GM12872 (cell line): ENCODE measurements around the gene ZNF532.

Source experiments
- CTCF ChIP-seq: IDR thresholded peaks from 3 replicates; pipeline ENCODE4 v1.5.1; 2011; ENCODE audit warnings: low read depth, mild to moderate bottlenecking, low read length, moderate library complexity; ENCODE audit not compliant: insufficient read depth

Gene ZNF532

GRCh38 chr18:58844871-58845270 lies 19.8 kb upstream of the ZNF532 start:
- TF ChIP-seq CTCF, result no peak

- TF ChIP-seq CTCF, result no peak
These were observed 18.6 kb upstream of the ZNF532 start for GRCh38 chr18:58845928-58846724.

GRCh38 chr18:58847383-58848071 lies 17.1 kb upstream of the ZNF532 start:
- TF ChIP-seq CTCF, result no peak

GRCh38 chr18:58848685-58849084 lies 16.0 kb upstream of the ZNF532 start:
- TF ChIP-seq CTCF, result no peak

GRCh38 chr18:58850786-58851469 lies 13.7 kb upstream of the ZNF532 start:
- TF ChIP-seq CTCF, result no peak

GRCh38 chr18:58851856-58852255 lies 12.8 kb upstream of the ZNF532 start:
- TF ChIP-seq CTCF, result no peak

- no peak for TF ChIP-seq CTCF
These were observed 12.0 kb upstream of the ZNF532 start for GRCh38 chr18:58852629-58853028.
